UCSD-AML1 (cell line): ENCODE data around the gene SLC39A7.

Experiments used
- DNase-seq: peaks from one replicate; lab custom pipeline; 2025; ENCODE audit not compliant: unreplicated experiment; lab: John Stamatoyannopoulos, UW

SLC39A7 gene

GRCh38 chr6:33189164-33189563 is 11.5 kb upstream of the SLC39A7 start:
- DNase-seq: no peak

DNA sequence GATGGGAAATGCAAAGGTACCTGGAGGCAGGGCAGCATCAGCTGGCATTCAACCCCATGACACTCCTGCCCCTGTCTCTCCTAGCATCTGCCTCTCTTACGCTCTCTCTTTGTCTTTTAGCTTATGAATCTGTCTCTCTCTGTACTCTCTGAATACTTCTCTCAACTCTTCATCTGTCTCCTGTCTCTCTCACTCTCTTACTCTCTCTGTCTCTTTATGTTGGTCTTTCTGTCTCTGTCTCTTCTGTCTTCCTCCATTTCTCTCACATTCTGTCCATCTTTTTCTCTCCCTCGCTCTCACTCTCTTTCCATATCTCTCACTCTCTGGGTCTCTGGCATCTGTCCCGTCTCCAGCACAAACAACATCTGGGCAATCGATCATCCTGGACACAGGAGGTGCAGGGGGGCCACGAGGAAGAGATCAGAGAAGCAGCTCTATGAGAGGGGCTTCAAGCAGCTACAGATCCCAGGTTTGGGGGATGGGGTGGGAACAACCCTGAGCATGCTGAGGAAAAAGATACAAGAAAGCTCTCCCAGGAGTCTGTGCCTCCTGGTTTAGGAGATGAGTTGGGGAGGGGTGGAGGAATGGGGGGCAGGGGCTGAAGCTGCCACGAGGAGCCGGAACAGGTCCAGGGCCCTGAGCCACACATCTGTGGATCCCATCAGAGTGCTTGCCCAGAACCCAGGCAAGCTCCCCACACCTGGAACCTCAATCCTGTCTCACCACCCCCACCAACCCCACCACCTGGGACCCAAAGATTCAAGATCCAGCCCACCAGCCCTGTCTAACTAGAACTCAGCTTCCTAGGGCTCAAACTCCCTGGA is 10.8 kb upstream of the SLC39A7 start:
- DNase-seq: no peak

DNA sequence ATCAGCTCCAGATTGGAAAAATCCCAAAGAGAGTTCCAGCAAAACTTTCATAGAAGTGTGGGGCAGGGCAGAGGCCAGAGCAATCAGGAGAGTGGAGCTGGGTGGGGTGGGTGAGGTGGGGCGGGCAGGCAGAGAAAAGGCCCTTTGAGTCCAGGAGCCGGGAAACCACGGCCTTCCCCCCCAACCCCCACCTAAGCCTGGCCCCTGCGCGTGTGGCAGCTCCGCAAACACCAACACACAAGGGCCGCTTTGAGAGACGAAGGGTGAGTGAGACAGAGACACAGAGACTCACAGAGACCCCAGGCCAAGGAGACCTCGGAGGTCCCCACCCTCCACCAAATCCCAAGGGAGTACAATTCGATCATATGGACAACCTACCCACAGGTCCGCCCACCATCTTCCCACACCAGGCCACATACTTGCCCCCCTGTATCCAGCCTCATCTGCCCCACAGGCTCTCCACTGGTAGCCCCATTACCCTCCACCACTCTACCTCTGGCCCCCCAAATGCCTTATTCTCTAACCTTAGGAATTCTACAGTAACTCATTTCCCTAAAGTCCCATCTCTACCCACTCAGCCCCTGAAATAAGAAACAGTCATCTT is 10.1 kb upstream of the SLC39A7 start:
- no peak for DNase-seq

GRCh38 chr6:33191383-33192104 is 9.1 kb upstream of the SLC39A7 start:
- no peak for DNase-seq

DNA sequence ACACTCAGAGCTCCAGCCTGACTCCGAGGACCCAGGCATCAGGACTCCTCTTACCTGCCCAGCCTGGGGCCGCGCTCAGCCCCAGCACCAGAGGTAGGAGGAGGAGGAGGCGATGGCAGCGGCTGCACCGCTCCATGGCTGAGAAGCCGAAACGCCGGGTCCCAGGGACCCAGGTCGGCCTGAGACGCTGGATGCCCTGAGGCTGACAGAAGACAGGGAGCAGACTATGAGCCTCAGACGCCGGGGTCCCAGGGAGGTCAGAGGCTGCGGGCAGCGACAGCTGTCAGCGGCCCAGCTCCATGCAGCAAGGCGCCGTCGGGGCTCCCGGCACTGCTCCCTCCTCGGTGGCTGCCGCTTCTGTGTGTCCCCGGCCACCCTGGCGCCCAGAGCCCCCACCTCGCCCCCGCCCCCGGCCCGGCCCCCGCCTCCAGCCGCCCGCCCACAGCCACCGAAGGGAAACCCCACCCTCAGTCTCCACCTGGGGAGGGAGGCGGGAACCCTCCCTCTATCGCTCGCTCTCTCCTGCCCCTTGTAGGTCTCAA is 8.5 kb upstream of the SLC39A7 start, which contains the start of gene COL11A2:
TSS of gene COL11A2 (minus strand) at position 363 of the 542 bp plus-strand sequence. CDS start at position 136, 227 bp downstream.
- no peak for DNase-seq

GRCh38 chr6:33192671-33193602 is 7.7 kb upstream of the SLC39A7 start:
- DNase-seq: no peak

DNA sequence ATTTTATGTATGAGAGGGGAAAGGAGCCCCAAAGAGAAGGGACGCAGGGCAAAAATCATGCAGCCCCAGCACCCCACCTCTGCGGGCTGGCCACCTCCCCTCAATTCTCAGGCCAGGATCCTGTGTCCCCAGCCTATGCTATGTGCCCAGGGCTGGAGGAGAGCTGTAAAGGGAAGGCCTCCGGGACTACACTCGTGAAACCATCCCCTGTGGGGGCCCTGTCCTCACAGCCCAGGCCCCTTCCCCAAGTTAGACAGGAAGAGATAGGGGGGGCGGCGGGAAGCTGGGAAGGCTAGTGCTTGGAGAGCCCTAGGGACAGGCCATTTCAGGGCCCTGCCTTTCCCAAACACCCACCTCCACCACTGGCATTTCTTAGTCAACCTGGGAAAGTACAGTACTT is 7.0 kb upstream of the SLC39A7 start:
- no peak for DNase-seq

DNA sequence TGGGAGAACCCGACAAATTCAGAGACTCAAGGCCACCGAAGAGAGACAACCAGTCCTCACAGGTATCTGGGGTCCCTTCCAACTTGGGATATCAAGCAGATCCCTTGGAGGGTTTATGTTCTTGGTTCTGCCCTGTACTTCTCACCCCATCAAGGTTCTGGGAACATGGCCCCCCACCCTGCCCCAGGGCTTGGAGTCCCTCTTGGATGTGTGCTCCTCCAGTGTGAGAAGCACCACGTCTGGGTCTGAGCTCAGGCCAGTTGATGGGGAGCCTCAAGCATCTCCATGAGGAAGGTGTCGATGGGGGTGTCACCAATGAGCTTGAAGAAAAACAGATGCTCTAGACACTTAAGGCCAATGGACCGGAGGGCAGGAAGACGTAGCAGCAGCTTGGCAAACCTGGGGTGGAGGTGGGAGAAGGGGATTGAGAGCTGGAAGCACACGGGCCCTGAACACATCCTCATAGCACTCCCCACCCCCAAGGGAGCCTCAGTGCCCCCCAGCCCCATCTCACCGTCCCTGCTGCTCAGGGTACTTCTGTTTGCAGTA is 6.2 kb upstream of the SLC39A7 start:
- no peak for DNase-seq

- DNase-seq: no peak
These were observed 5.1 kb upstream of the SLC39A7 start for GRCh38 chr6:33195304-33196165.

GRCh38 chr6:33197431-33198048 is 3.1 kb upstream of the SLC39A7 start:
- peak; percentile 45 for DNase-seq

- DNase-seq: no peak
These were observed 2.4 kb upstream of the SLC39A7 start for GRCh38 chr6:33198159-33198852.

DNA sequence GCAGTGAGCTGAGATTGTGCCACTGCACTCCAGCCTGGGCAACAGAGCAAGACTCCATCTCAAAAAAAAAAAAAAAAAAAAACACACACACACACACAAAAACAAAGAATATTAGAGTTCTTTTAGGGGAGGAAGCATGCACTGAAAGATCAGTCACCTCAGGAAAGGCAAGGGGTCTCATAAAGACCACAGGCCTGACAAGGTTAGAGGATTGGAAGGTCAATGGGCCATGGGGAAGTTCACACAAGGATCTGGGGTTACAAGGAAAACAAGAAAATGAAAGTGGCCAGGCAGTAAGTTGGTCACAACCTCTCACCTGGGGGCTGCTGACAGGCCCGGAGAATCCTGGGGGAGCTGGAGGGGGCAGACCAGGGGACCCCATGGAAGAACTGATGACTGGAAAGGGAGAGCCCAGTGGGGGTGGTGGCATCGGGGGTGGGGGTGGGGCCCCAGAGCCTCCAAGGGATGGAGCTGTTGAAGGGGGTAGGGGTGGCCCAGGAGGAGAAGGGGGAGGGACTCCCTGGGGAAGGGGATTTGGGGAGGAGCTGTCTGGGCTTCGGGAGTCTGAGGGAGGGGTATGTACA is 1.7 kb upstream of the SLC39A7 start:
- DNase-seq: no peak

GRCh38 chr6:33199687-33200218 is 914 bp upstream of the SLC39A7 start:
- peak; percentile 88 for DNase-seq

GRCh38 chr6:33201147-33201545 is 479 bp downstream of the SLC39A7 start:
- DNase-seq: no peak

- no peak for DNase-seq
These were observed 1.3 kb downstream of the SLC39A7 start for GRCh38 chr6:33201935-33202334.

DNA sequence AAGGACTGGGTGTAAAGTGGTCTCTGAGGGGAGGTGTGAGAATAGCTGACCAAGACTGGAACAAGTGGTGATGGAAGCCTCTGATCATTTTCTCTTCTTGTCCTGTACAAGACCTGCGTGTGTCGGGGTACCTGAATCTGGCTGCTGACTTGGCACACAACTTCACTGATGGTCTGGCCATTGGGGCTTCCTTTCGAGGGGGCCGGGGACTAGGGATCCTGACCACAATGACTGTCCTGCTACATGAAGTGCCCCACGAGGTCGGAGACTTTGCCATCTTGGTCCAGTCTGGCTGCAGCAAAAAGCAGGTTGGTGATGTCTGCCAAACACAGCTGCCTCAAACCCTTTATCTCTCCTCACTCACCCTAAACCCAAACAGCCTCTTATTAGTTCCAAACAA is 2.1 kb downstream of the SLC39A7 start:
- no peak for DNase-seq

- DNase-seq: no peak
These were observed 2.9 kb downstream of the SLC39A7 start for GRCh38 chr6:33203443-33204164.
